ENCODE results near the gene SYT1. TPM values are rescaled to one million over a fixed set of nuclear protein-coding genes. Genes with fewer than 3 reads are reported as not detected.

Gene SYT1
- total RNA-seq, 1 donor, result not detected

DNA sequence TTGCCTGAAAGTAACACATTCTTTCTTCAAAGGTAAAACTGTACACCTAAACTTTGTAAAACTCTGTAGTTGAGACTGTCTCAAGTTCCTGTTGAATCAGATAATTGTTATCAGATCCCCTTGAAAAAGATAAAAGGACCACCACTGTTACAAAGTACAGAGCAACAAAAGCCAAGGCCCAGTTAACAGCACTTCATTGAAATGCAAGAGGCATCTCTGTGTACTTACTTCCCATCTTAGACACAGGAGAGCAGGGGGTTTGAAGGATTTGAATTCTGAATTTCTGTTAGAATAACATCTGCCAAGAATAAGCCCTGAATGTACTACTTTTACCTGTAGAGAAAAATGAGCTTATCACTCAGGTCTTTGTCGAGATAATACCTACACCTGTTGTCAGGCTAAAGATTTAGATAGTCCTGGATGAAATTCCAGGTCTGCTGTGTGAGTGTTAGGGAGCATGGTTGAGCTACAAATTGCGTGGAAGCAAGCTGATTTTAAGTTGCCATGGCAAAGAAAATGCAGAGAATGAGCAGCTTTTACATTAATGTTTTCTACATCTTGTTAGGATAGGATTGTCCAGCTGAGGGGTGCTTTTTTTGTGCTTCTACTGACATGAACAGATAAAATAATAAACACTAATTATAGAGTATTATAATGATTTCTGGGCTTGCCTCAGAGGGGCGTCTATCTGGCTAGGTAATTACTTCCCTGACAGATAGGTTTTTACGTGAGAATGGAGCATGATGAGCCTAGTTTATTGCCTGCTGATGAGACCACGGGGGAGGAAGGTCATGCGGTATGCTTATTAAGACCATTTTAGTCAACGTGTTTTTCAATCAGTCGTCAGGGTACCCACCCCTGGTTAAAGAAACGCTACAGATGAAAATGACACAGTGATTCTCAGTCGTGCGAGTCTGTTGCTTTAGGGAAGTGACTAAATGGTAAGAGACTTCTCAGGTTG, 517.0 kb downstream of the SYT1 start:
- no peak overlapping the region for H3K4me3 ChIP-seq (ENCODE audit: insufficient read depth, low read length)
- no peaks in the 10 kb centered on the region for H3K9me3 ChIP-seq (ENCODE audit: low read depth, low read length)
- peak overlapping the region; percentile 58 for H3K4me2 ChIP-seq (ENCODE audit: insufficient read depth, low read length)
- H2AFZ ChIP-seq (ENCODE audit: low read length), result peak overlapping the region; percentile 51
- H3K36me3 ChIP-seq (ENCODE audit: insufficient read depth, low read length), result no peaks in the 10 kb centered on the region
- H3K4me1 ChIP-seq (ENCODE audit: insufficient read depth, low read length), result peaks cover 6% of the 10 kb centered on the region
- no peak for TF ChIP-seq CTCF (IDR thresholded peaks at IDR 0.05; ENCODE audit: extremely low read depth, low read depth, low read length)
- no peaks in the 10 kb centered on the region for H3K79me2 ChIP-seq (ENCODE audit: insufficient read depth, low read length)
- no peaks in the 10 kb centered on the region for H3K27me3 ChIP-seq (ENCODE audit: insufficient read depth, low read length)
- no peak for DNase-seq (ENCODE audit: insufficient read length, low spot score, missing footprints)
- no peaks in the 10 kb centered on the region for H4K20me1 ChIP-seq (ENCODE audit: insufficient read depth, low read length)
- no peak overlapping the region for H3K27ac ChIP-seq (ENCODE audit: low read depth, low read length)

DNA sequence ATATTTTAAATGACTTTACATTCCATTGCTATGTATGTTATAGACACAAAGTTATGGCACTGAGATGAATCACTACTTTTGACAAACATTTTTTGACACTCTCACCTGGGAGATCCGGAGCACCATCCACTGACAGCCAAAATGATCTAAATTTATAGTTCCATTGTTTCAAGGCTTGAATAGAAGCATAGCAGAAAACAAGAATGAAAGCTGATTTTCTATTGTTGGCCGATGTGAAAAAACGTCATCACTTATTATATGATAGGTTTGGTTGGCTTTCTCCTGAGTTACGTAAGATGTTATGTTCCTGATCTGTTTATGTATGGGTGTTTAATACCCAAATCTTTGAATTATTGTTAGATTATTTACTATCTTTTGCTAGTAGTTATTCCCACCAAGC, 520.0 kb downstream of the SYT1 start:
- no peaks in the 10 kb centered on the region for H3K9me3 ChIP-seq (ENCODE audit: low read depth, low read length)

GRCh38 chr12:79388011-79388410, 523.4 kb downstream of the SYT1 start:
- Histone ChIP-seq H3K79me2 (ENCODE audit: insufficient read depth, low read length) (no peaks in the 10 kb centered on the region), H3K4me2 (ENCODE audit: insufficient read depth, low read length) (no peak overlapping the region), H3K4me3 (ENCODE audit: insufficient read depth, low read length) (no peak overlapping the region), H2AFZ (ENCODE audit: low read length) (no peak overlapping the region), H3K9me3 (ENCODE audit: low read depth, low read length) (no peaks in the 10 kb centered on the region), H3K36me3 (ENCODE audit: insufficient read depth, low read length) (no peaks in the 10 kb centered on the region), H3K27ac (ENCODE audit: low read depth, low read length) (no peak overlapping the region), H4K20me1 (ENCODE audit: insufficient read depth, low read length) (no peaks in the 10 kb centered on the region), H3K27me3 (ENCODE audit: insufficient read depth, low read length) (no peaks in the 10 kb centered on the region), H3K4me1 (ENCODE audit: insufficient read depth, low read length) (no peaks in the 10 kb centered on the region)
- TF ChIP-seq CTCF (IDR thresholded peaks at IDR 0.05; ENCODE audit: extremely low read depth, low read depth, low read length), result no peak
- no peak for DNase-seq (ENCODE audit: insufficient read length, low spot score, missing footprints)

More for the DNA sequence above, 520.0 kb downstream of the SYT1 start:
- Histone ChIP-seq H2AFZ (ENCODE audit: low read length) (no peak overlapping the region), H3K27ac (ENCODE audit: low read depth, low read length) (no peak overlapping the region), H3K4me3 (ENCODE audit: insufficient read depth, low read length) (no peak overlapping the region), H3K27me3 (ENCODE audit: insufficient read depth, low read length) (no peaks in the 10 kb centered on the region), H3K4me1 (ENCODE audit: insufficient read depth, low read length) (no peaks in the 10 kb centered on the region), H3K4me2 (ENCODE audit: insufficient read depth, low read length) (no peak overlapping the region), H3K36me3 (ENCODE audit: insufficient read depth, low read length) (no peaks in the 10 kb centered on the region), H3K79me2 (ENCODE audit: insufficient read depth, low read length) (no peaks in the 10 kb centered on the region), H4K20me1 (ENCODE audit: insufficient read depth, low read length) (no peaks in the 10 kb centered on the region)
- no peak for TF ChIP-seq CTCF (IDR thresholded peaks at IDR 0.05; ENCODE audit: extremely low read depth, low read depth, low read length)
- no peak for DNase-seq (ENCODE audit: insufficient read length, low spot score, missing footprints)

GRCh38 chr12:79393842-79394241, 529.3 kb downstream of the SYT1 start:
- Histone ChIP-seq H3K27me3 (ENCODE audit: insufficient read depth, low read length) (no peaks in the 10 kb centered on the region), H3K4me1 (ENCODE audit: insufficient read depth, low read length) (no peaks in the 10 kb centered on the region), H3K9me3 (ENCODE audit: low read depth, low read length) (no peaks in the 10 kb centered on the region), H4K20me1 (ENCODE audit: insufficient read depth, low read length) (no peaks in the 10 kb centered on the region), H3K4me2 (ENCODE audit: insufficient read depth, low read length) (no peak overlapping the region), H2AFZ (ENCODE audit: low read length) (no peak overlapping the region), H3K36me3 (ENCODE audit: insufficient read depth, low read length) (no peaks in the 10 kb centered on the region), H3K79me2 (ENCODE audit: insufficient read depth, low read length) (no peaks in the 10 kb centered on the region), H3K4me3 (ENCODE audit: insufficient read depth, low read length) (no peak overlapping the region), H3K27ac (ENCODE audit: low read depth, low read length) (no peak overlapping the region)
- TF ChIP-seq CTCF (IDR thresholded peaks at IDR 0.05; ENCODE audit: extremely low read depth, low read depth, low read length), result no peak
- DNase-seq (ENCODE audit: insufficient read length, low spot score, missing footprints), result no peak

Measured in osteoblast (primary cell).